Colonic mucosa (tissue), 4 donors: ENCODE measurements around the gene INAFM2. TPM values are rescaled to one million over a fixed set of nuclear protein-coding genes. Genes with fewer than 3 reads are reported as not detected.

Source experiments
- DNase-seq: peaks from one replicate; pipeline ENCODE4 v3.0.0-alpha.2; 2020
- H3K27ac ChIP-seq: fragments of 200-600 bp; one replicate; pipeline ENCODE4 v1.8.0; 2021
- H3K27me3 ChIP-seq: fragments of 200-600 bp; one replicate; pipeline ENCODE4 v1.8.0; 2021
- H3K36me3 ChIP-seq: fragments of 200-600 bp; one replicate; pipeline ENCODE4 v1.8.0; 2021
- H3K4me1 ChIP-seq: fragments of 200-600 bp; one replicate; pipeline ENCODE4 v1.8.0; 2021; ENCODE audit warnings: mild to moderate bottlenecking
- H3K4me3 ChIP-seq: fragments of 200-600 bp; one replicate; pipeline ENCODE4 v1.8.0; 2021
- H3K9ac ChIP-seq, 2 donors: one replicate each; pipeline ENCODE4 v1.7.0; 2013; ENCODE audit warnings: control low read depth in 2 of 2, low read depth in 2 of 2, low read length in 2 of 2
- H3K9me3 ChIP-seq: fragments of 200-600 bp; one replicate; pipeline ENCODE4 v1.8.0; 2021
- CTCF ChIP-seq: fragments of 200-600 bp; IDR thresholded peaks from one replicate; pipeline ENCODE4 v1.8.0; 2022; ENCODE audit warnings: antibody characterized with exemption, mild to moderate bottlenecking
- intact Hi-C: fragments of 100-400 bp; cut with DNase I; formaldehyde crosslinking; loops from one replicate; pipeline ENCODE4 v1.14.1; 2022
- total RNA-seq, 2 donors: library from RNA; stranded (reverse); fragmentation: NEBNext Ultra II Directional in 1 of 2; extraction: Animal tissue kit (Norgen Biotek cat#: 25700) in 1 of 2; gene quantifications; one replicate each; pipeline ENCODE4 v1.2.1, GENCODE V29; 2021
- donor health status: healthy.
- donor health status: DM: no; HTN: no; CAD: no.
- donor health status: DM: no; HTN: no; CAD: no.

Gene INAFM2
- total RNA-seq, 2 donors from 2014 or later = 10.8 to 28.6 TPM

GRCh38 chr15:40325700-40326099 lies 2.2 kb downstream of the INAFM2 start:
- H3K9me3 ChIP-seq = no peaks in the 10 kb centered on the region
- H3K4me3 ChIP-seq = no peak overlapping the region
- no peak overlapping the region for H3K9ac ChIP-seq
- no peaks in the 10 kb centered on the region for H3K36me3 ChIP-seq
- peaks cover 5% of the 10 kb centered on the region for H3K4me1 ChIP-seq
- H3K27me3 ChIP-seq = no peaks in the 10 kb centered on the region
- no peak for TF ChIP-seq CTCF
- no peak for DNase-seq
- no peak overlapping the region for H3K27ac ChIP-seq
- intact Hi-C loops = no loop called here

DNA sequence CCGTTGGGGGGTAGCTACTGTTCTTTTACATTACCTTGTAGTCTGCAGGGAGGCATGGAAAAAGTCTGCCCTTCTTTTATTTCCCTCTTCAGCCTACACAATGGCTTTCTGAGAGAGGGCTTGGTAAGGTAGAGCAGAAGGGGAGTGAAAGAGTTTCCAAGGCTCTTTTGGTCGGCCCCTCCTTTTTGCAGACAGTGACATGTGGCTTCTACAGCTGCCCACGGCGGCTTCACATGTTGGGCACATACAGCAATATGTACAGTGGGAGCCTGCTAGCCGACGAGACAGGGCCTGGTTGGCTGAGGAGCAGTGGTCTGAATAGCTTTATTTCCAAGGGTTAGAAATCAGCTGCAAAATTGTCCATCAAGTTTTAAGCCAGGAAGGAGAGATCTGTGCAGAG lies 4.0 kb downstream of the INAFM2 start:
- intact Hi-C loops = no loop called here
- no peak overlapping the region for H3K27ac ChIP-seq
- H3K4me3 ChIP-seq = no peak overlapping the region
- no peaks in the 10 kb centered on the region for H3K36me3 ChIP-seq
- H3K9ac ChIP-seq = no peak overlapping the region
- no peak for TF ChIP-seq CTCF
- peaks cover 5% of the 10 kb centered on the region for H3K4me1 ChIP-seq
- no peak for DNase-seq
- H3K27me3 ChIP-seq = no peaks in the 10 kb centered on the region
- no peaks in the 10 kb centered on the region for H3K9me3 ChIP-seq

- no peaks in the 10 kb centered on the region for H3K27me3 ChIP-seq
- no peaks in the 10 kb centered on the region for H3K9me3 ChIP-seq
- H3K4me3 ChIP-seq = no peak overlapping the region
- no peaks in the 10 kb centered on the region for H3K36me3 ChIP-seq
- intact Hi-C loops = no loop called here
- H3K4me1 ChIP-seq = no peaks in the 10 kb centered on the region
- no peak overlapping the region for H3K27ac ChIP-seq
- H3K9ac ChIP-seq = no peak overlapping the region
- no peak for DNase-seq
- no peak for TF ChIP-seq CTCF
These were observed 4.7 kb downstream of the INAFM2 start for GRCh38 chr15:40328176-40328575.

GRCh38 chr15:40328751-40329150 lies 5.3 kb downstream of the INAFM2 start:
- H3K36me3 ChIP-seq = no peaks in the 10 kb centered on the region
- H3K4me1 ChIP-seq = peaks cover under 1% of the 10 kb centered on the region
- no peaks in the 10 kb centered on the region for H3K9me3 ChIP-seq
- no peak for TF ChIP-seq CTCF
- intact Hi-C loops = no loop called here
- H3K9ac ChIP-seq = no peak overlapping the region
- no peak for DNase-seq
- H3K27ac ChIP-seq = no peak overlapping the region
- H3K4me3 ChIP-seq = no peak overlapping the region
- no peaks in the 10 kb centered on the region for H3K27me3 ChIP-seq

GRCh38 chr15:40329804-40330203 lies 6.3 kb downstream of the INAFM2 start:
- intact Hi-C loops = no loop called here
- H3K4me1 ChIP-seq = peaks cover 10% of the 10 kb centered on the region
- H3K27ac ChIP-seq = no peak overlapping the region

More at GRCh38 chr15:40329804-40330203, 6.3 kb downstream of the INAFM2 start:
- Histone ChIP-seq H3K4me3 (no peak overlapping the region), H3K27me3 (no peaks in the 10 kb centered on the region), H3K36me3 (no peaks in the 10 kb centered on the region), H3K9ac (no peak overlapping the region), H3K9me3 (no peaks in the 10 kb centered on the region)
- no peak for DNase-seq
- TF ChIP-seq CTCF = no peak
